Upper lobe of left lung (tissue), 6 donors: Measurements from ENCODE around the gene CHRNA3. TPM values are rescaled to one million over a fixed set of nuclear protein-coding genes. Genes with fewer than 3 reads are reported as not detected.

ENCODE experiments used
- ATAC-seq, 2 donors: fragments of 200-7000 bp; cut with Tn5 transposase; one replicate each; pipeline ENCODE4 v1.9.1; 2022; ENCODE audit warnings: mild to moderate bottlenecking in 2 of 2, moderate library complexity in 2 of 2; ENCODE audit not compliant: low FRiP score in 2 of 2
- DNase-seq, 2 donors: peaks; one replicate each; pipeline ENCODE4 v3.0.0-alpha.2; 2019 to 2020
- H3K27ac ChIP-seq, 4 donors: fragments of 200-600 bp; sonication (generic); one replicate each; pipeline ENCODE4 v1.5.1; 2016 to 2019
- H3K27me3 ChIP-seq, 4 donors: fragments of 200-600 bp; sonication (generic); one replicate each; pipeline ENCODE4 v1.5.1; 2017 to 2019
- H3K36me3 ChIP-seq, 4 donors: fragments of 200-600 bp; sonication (generic); one replicate each; pipeline ENCODE4 v1.5.1; 2016 to 2019
- H3K4me1 ChIP-seq, 4 donors: fragments of 200-600 bp; sonication (generic); one replicate each; pipeline ENCODE4 v1.5.1; 2018 to 2019
- H3K4me3 ChIP-seq, 4 donors: fragments of 200-600 bp; sonication (generic); one replicate each; pipeline ENCODE4 v1.5.1; 2017 to 2019; ENCODE audit warnings: mild to moderate bottlenecking in 2 of 4, moderate library complexity in 1 of 4
- H3K9me3 ChIP-seq, 4 donors: fragments of 200-600 bp; sonication (generic); one replicate each; pipeline ENCODE4 v1.5.1; 2018 to 2019
- CTCF ChIP-seq, 6 experiments: fragments of 450-650 bp in 4 of 6; fragments of 200-600 bp in 2 of 6; sonication (generic) in 2 of 6; IDR thresholded peaks; one replicate each; pipeline ENCODE4 v1.5.1; 2016 to 2019; ENCODE audit warnings: antibody characterized with exemption in 6 of 6
- EP300 ChIP-seq, 4 donors: sonication (generic); formaldehyde crosslinking; IDR thresholded peaks; one replicate each; pipeline ENCODE4 v1.5.1; 2017; ENCODE audit warnings: antibody characterized with exemption in 4 of 4, control low read depth in 2 of 4
- POLR2A ChIP-seq, 4 donors: fragments of 450-650 bp; IDR thresholded peaks; one replicate each; pipeline ENCODE4 v1.5.1; 2016 to 2017; ENCODE audit warnings: antibody characterized with exemption in 4 of 4, mild to moderate bottlenecking in 2 of 4
- POLR2AphosphoS5 ChIP-seq, 2 donors: sonication (generic); formaldehyde crosslinking; IDR thresholded peaks; one replicate each; pipeline ENCODE4 v1.5.1; 2017; ENCODE audit warnings: antibody characterized with exemption in 2 of 2
- WGBS, 2 donors: methylation state at CpG; one replicate each; pipeline ENCODE4 v1.1.5; 2017 to 2018; 5-methylcytosine and 5-hydroxymethylcytosine counted together
- total RNA-seq, 6 donors: library from RNA; depleted of rRNA in 4 of 6; stranded (reverse); fragments of >200 nt in 4 of 6; gene quantifications; one replicate each; pipeline versions ENCODE4 v1.1.0 to v1.2.1, GENCODE V29; 2016 to 2021
- donor health status: DM: no; HTN: no; CAD: no; lungs with moderate emphysema.
- donor health status: DM: no; HTN: yes; CAD: no; lungs with severe emphysema.

CHRNA3 gene
- under 1 TPM in 5 of 6 donors, not detected in 1; 0.13 to 0.49 (median 0.22) TPM for total RNA-seq

GRCh38 chr15:78620527-78621421 lies at the start of gene CHRNA3:
Gene CHRNA3, minus strand, starts transcription at chr15:78620996. Its CDS starts 202 bp downstream, at chr15:78620794.
- DNase-seq, result peak; percentile 14 to 75
- no peaks in the 10 kb centered on the region for H3K9me3 ChIP-seq
- TF ChIP-seq CTCF (IDR thresholded peaks at IDR 0.05) (no peak), POLR2AphosphoS5 (IDR thresholded peaks at IDR 0.05) (no peak), EP300 (IDR thresholded peaks at IDR 0.05) (no peak), POLR2A (IDR thresholded peaks at IDR 0.05) (no peak)
- H3K4me1 ChIP-seq, result peaks cover 14 to 16% (median 14%) of the 10 kb centered on the region in 4 donors
- no peaks in the 10 kb centered on the region for H3K36me3 ChIP-seq
- H3K27ac ChIP-seq, result no peak within 1 kb of the TSS
- peak within 1 kb of the TSS in 3 of 4 donors; percentile 18 to 36 (median 22) for H3K4me3 ChIP-seq
- H3K27me3 ChIP-seq, result peaks cover 0 to 32% (median 13%) of the 10 kb centered on the region in 4 donors
- ATAC-seq, result no peak
- WGBS, 2 donors, result 6 to 33% methylated on average over 3 to 32 of the region's 102 CpGs

- WGBS, 2 donors, result 54 to 65% methylated on average over 2 of the region's 2 CpGs
- Histone ChIP-seq H3K4me3 (no peak overlapping the region), H3K36me3 (no peaks in the 10 kb centered on the region), H3K4me1 (no peaks in the 10 kb centered on the region), H3K27me3 (no peaks in the 10 kb centered on the region), H3K27ac (no peak overlapping the region), H3K9me3 (no peaks in the 10 kb centered on the region)
- TF ChIP-seq EP300 (IDR thresholded peaks at IDR 0.05) (no peak), POLR2A (IDR thresholded peaks at IDR 0.05) (no peak), POLR2AphosphoS5 (IDR thresholded peaks at IDR 0.05) (no peak), CTCF (IDR thresholded peaks at IDR 0.05) (no peak)
- ATAC-seq (no peak), DNase-seq (no peak)
Observed at GRCh38 chr15:78668987-78669386, 48.2 kb upstream of the CHRNA3 start.

GRCh38 chr15:78667578-78668236 lies 46.9 kb upstream of the CHRNA3 start:
- Histone ChIP-seq H3K9me3 (no peaks in the 10 kb centered on the region), H3K36me3 (no peaks in the 10 kb centered on the region), H3K4me1 (no peaks in the 10 kb centered on the region), H3K4me3 (no peak overlapping the region), H3K27ac (no peak overlapping the region), H3K27me3 (no peaks in the 10 kb centered on the region)
- DNase-seq, result no peak
- no peak for TF ChIP-seq POLR2A (IDR thresholded peaks at IDR 0.05)
- no peak for TF ChIP-seq CTCF (IDR thresholded peaks at IDR 0.05)
- no peak for TF ChIP-seq EP300 (IDR thresholded peaks at IDR 0.05)
- ATAC-seq, result no peak
- WGBS, 2 donors, result 89 to 90% methylated on average over 7 to 8 of the region's 8 CpGs

GRCh38 chr15:78666010-78666409 lies 45.2 kb upstream of the CHRNA3 start:
- no peak for DNase-seq
- Histone ChIP-seq H3K4me3 (no peak overlapping the region), H3K9me3 (no peaks in the 10 kb centered on the region), H3K27ac (no peak overlapping the region), H3K4me1 (no peaks in the 10 kb centered on the region), H3K36me3 (no peaks in the 10 kb centered on the region), H3K27me3 (no peaks in the 10 kb centered on the region)
- no peak for TF ChIP-seq POLR2A (IDR thresholded peaks at IDR 0.05)
- no peak for TF ChIP-seq EP300 (IDR thresholded peaks at IDR 0.05)
- TF ChIP-seq POLR2AphosphoS5 (IDR thresholded peaks at IDR 0.05), result no peak
- no peak for TF ChIP-seq CTCF (IDR thresholded peaks at IDR 0.05)
- 96% methylated on average over 6 of the region's 6 CpGs for WGBS, 2 donors
- ATAC-seq, result no peak
